Kidney (tissue), 14 donors: ENCODE measurements around the gene CD46. TPM values are rescaled to one million over a fixed set of nuclear protein-coding genes. Genes with fewer than 3 reads are reported as not detected.

Experiments
- DNase-seq, 5 donors: peaks; one replicate each; pipeline ENCODE4 v3.0.0-alpha.2; 2013 to 2020
- FAIRE-seq: peaks from 2 replicates; lab custom pipeline; 2012; peaks lifted over from hg19 to GRCh38; lab: Jason Lieb, UNC
- H3K27ac ChIP-seq, 2 donors: one replicate each; pipeline ENCODE4 v1.7.0; 2013; ENCODE audit warnings: low read depth in 2 of 2, low read length in 2 of 2, inconsistent platforms in 1 of 2
- H3K27me3 ChIP-seq: one replicate; pipeline ENCODE4 v1.7.1; 2013; ENCODE audit warnings: low read length, inconsistent platforms; ENCODE audit not compliant: control insufficient read depth, insufficient read depth
- H3K36me3 ChIP-seq, 3 donors: one replicate each; pipeline versions ENCODE4 v1.7.0 to v1.7.1; 2013; ENCODE audit warnings: low read length in 3 of 3, control low read depth in 1 of 3, inconsistent platforms in 1 of 3; ENCODE audit not compliant: insufficient read depth in 3 of 3, control insufficient read depth in 2 of 3
- H3K4me1 ChIP-seq, 3 donors: one replicate each; pipeline versions ENCODE4 v1.7.0 to v1.7.1; 2013; ENCODE audit warnings: low read length in 3 of 3, inconsistent platforms in 1 of 3, low read depth in 1 of 3; ENCODE audit not compliant: control insufficient read depth in 2 of 3, insufficient read depth in 2 of 3
- H3K4me3 ChIP-seq, 3 donors: one replicate each; pipeline versions ENCODE4 v1.7.0 to v1.8.1; 2013; ENCODE audit warnings: low read length in 3 of 3, control low read depth in 1 of 3, inconsistent platforms in 1 of 3
- H3K9ac ChIP-seq, 3 donors: one replicate each; pipeline versions ENCODE4 v1.7.0 to v1.7.1; 2013; ENCODE audit warnings: low read length in 3 of 3, control low read depth in 1 of 3, inconsistent platforms in 1 of 3
- H3K9me3 ChIP-seq, 3 donors: one replicate each; pipeline versions ENCODE4 v1.7.0 to v1.7.1; 2013; ENCODE audit warnings: low read length in 3 of 3, control low read depth in 1 of 3, inconsistent platforms in 1 of 3; ENCODE audit not compliant: control insufficient read depth in 2 of 3, insufficient read depth in 1 of 3
- CTCF ChIP-seq: IDR thresholded peaks from 3 replicates; pipeline ENCODE4 v1.5.1; 2012; ENCODE audit warnings: mild to moderate bottlenecking, moderate library complexity, borderline replicate concordance; ENCODE audit not compliant: insufficient read depth; ENCODE audit errors: extremely low read depth
- intact Hi-C: fragments of 100-400 bp; cut with DNase I; formaldehyde crosslinking; loops from one replicate; pipeline ENCODE4 v1.11.1; 2022
- polyA plus RNA-seq: library from polyadenylated mRNA; stranded (reverse); fragments of 350-450 nt; fragmentation: Illumina TruSeq; extraction: RNeasy Lipid Tissue Mini Kit (QIAGEN cat#74804); gene quantifications from one replicate; pipeline ENCODE4 v1.2.3, GENCODE V29; 2014; ENCODE audit warnings: low read depth, low replicate concordance; ENCODE audit not compliant: insufficient read depth
- total RNA-seq: library from RNA; stranded (reverse); fragmentation: NEBNext Ultra II Directional; extraction: Animal tissue kit (Norgen Biotek cat#: 25700); gene quantifications from one replicate; pipeline ENCODE4 v1.2.1, GENCODE V29; 2021
- donor health status: control.
- donor health status: control.
- donor health status: control.
- donor health status: control.
- donor health status: control.
- donor health status: DM: yes; HTN: yes; CAD: no.
- donor health status: Normal renal cell carcinoma (clear cell type).

Gene CD46
- total and polyA plus RNA-seq, 2 donors from 2014 or later: 119 to 269 TPM

GRCh38 chr1:207832796-207833195 is 80.9 kb downstream of the CD46 start:
- Histone ChIP-seq H3K9me3 (no peaks in the 10 kb centered on the region), H3K36me3 (no peaks in the 10 kb centered on the region), H3K9ac (no peak overlapping the region), H3K4me1 (peaks cover 0 to 63% (median 43%) of the 10 kb centered on the region in 3 donors), H3K27ac (peak overlapping the region in 1 of 2 donors; percentile 29), H3K27me3 (no peaks in the 10 kb centered on the region), H3K4me3 (no peak overlapping the region)
- no peak for FAIRE-seq
- TF ChIP-seq CTCF: no peak
- intact Hi-C loops: no loop called here
- DNase-seq: no peak

GRCh38 chr1:207833381-207833780 is 81.5 kb downstream of the CD46 start:
- Histone ChIP-seq H3K4me3 (no peak overlapping the region), H3K9ac (no peak overlapping the region), H3K27me3 (no peaks in the 10 kb centered on the region), H3K9me3 (no peaks in the 10 kb centered on the region), H3K27ac (no peak overlapping the region), H3K4me1 (peaks cover 0 to 59% (median 42%) of the 10 kb centered on the region in 3 donors), H3K36me3 (no peaks in the 10 kb centered on the region)
- intact Hi-C loops: no loop called here
- FAIRE-seq (no peak), DNase-seq (no peak)
- no peak for TF ChIP-seq CTCF

GRCh38 chr1:207833956-207834660 is 82.3 kb downstream of the CD46 start:
- DNase-seq: no peak
- no peak for FAIRE-seq
- H3K9me3 ChIP-seq: no peaks in the 10 kb centered on the region
- intact Hi-C loops: no loop called here
- H3K4me1 ChIP-seq: peaks cover 0 to 52% (median 47%) of the 10 kb centered on the region in 3 donors
- H3K36me3 ChIP-seq: no peaks in the 10 kb centered on the region
- peak overlapping the region in 1 of 3 donors; percentile 16 for H3K9ac ChIP-seq
- no peaks in the 10 kb centered on the region for H3K27me3 ChIP-seq
- no peak overlapping the region for H3K4me3 ChIP-seq
- no peak for TF ChIP-seq CTCF
- no peak overlapping the region for H3K27ac ChIP-seq
